ENCODE measurements around the gene ROS1.

Gene ROS1

DNA sequence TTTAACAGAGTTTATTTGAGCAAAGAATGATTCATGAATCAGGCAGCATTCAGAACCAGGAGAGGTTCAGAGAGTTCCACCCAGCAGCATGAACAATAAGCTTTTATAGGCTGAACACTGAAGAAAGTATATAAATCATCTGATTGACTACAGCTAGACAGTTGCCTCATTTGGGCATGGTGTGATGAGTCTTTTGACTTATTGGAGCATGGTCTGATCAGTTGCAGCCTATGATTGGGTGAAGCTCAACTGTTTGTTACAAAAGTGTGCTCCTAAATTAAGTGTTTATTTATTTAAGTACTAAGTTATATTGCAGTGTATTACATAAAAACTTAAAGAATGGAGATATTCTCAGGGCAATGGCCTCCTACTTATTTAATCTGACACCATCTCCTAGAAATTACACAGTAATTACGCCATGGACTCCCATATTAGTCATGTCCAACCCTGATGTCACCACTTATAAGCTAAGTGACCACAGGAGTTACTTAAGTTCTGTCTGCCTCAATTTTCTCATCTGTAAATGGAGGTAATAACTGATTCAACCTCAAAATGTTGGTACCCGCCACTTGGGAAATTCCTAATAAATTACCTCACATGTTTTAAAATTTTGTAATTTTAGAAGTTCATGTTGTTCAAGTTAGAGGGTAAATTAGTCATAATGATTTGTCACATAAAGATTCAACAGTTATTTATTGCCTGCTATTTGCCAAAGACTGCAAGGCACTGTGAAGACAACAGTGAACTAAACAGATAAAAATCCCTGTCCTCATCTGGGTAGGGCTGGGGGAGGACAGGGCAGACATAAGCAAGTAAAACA lies 15.2 kb upstream of the ROS1 start:
- DNase-seq, result no peak

- DNase-seq, result no peak
These were observed 6.5 kb upstream of the ROS1 start for GRCh38 chr6:117432273-117432672.

DNA sequence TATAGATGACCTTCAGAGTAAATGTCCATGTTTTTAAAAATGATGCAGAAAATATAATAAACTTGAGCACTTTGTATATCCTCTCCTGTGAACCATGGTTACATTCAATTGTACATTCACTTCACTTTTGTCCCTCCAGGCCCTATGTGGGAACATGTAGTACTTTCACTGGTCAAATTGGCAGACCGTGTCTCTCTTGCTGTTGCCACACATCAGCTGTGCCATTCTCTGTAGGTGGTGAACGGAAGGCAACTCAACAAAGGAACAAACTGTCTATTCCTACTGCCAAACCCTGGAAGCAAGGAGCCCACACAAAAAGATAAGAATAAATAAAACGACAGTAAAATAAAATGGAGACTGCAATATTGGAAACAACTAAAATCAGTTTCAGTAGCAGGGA lies 2.0 kb downstream of the ROS1 start:
- DNase-seq, result no peak

DNA sequence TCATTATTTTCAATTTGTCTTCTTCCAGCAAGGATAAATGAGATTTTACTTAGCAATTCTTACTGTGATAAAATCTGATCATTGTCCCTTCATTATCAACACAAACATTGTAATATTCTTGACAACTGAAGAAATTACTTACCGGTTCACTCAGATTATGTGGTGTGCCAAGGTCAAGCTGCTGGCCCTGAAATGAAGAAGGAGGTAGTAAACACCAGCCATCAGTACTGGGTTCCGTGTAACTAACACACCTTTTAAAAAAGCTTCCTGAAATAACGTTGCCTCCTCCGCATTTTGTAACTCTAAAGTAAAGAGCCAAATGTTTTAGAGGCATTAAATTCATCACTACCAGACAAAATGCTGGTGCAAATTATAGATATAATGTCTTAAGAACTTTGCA lies 7.4 kb downstream of the ROS1 start:
- no peak for DNase-seq

DNA sequence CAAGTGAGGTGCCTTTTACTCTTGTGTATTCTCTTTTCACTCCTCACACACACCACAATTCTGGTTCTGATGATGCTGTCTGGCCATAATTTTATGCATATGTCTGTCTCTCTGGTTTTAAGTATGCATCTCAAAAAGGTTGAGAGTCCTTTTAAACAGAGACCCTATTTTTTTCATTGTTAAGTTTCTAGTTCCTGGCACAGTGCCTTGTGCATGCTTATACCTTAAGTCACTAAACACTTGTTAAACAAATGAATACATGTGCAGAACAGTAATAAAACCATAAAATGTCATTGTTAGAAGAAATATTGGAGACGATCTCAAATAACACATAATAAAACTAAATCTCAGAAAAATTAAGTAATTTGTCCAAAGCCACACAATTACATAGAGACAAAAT lies 7.9 kb downstream of the ROS1 start:
- no peak for DNase-seq

- no peak for DNase-seq
These were observed 11.0 kb downstream of the ROS1 start for GRCh38 chr6:117414770-117415169.

- DNase-seq, result no peak
These were observed 14.3 kb downstream of the ROS1 start for GRCh38 chr6:117411474-117411873.

DNA sequence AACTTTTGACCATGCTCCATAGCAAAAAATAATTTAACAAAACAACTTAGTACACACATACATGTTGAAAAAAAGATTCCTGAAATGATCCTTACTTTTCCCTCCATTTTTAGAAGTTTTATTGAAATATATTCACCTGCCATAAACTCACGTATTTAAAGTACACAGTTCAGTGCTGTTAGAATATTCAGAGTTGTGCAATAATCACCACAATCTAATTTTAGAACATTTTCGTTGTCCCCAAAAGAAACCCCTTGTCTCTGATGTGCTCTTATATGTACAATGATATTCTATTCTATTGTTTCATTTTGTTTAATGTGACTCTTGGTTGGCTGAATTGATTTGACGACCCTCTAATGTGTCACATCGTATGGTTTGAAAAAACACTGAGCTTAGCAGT lies 15.9 kb downstream of the ROS1 start:
- DNase-seq, result no peak

GRCh38 chr6:117409420-117409819 lies 16.3 kb downstream of the ROS1 start:
- no peak for DNase-seq

- no peak for DNase-seq
These were observed 21.2 kb downstream of the ROS1 start for GRCh38 chr6:117404548-117404947.

DNA sequence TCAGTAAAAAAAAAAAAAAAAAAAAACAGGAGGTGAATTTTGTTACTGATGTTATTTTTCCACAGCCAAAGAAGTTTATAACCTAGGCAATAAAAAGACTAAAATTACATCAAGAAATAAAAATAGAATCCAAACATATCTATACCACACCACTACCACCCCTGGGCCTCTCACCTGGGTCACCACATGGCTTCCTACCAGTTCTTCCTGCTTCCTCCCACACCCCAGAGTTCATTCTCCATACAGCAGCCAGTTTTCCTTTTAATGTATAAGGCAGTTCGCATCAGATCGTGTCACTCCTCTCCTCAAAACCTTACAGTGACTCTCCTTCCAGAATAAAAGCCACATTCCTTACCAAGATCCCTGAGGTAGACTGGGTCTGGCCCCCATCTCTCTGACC lies 23.9 kb downstream of the ROS1 start:
- no peak for DNase-seq

GRCh38 chr6:117399924-117400323 lies 25.8 kb downstream of the ROS1 start:
- DNase-seq, result no peak

DNA sequence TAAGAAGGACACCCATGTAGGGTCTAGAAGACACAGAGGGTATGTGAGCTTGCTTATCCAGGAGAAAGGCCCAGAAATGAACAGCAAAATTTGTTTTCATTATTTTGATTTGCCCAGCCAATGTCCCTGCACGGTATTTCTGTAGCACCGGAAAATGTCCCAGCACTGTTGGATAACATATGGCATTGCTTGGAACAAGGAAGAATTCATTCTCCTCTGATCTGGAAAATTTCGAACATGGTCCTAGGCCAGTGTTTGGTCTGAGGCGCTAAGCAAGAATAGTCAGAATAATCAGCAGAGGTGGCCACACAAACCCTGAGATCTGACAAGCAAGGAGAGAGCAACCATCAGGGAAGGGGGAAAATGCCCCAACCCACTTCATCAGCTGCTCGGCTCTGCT lies 26.6 kb downstream of the ROS1 start:
- DNase-seq, result no peak

GRCh38 chr6:117397536-117398227 lies 28.1 kb downstream of the ROS1 start:
- DNase-seq, result no peak

- no peak for DNase-seq
These were observed 29.5 kb downstream of the ROS1 start for GRCh38 chr6:117396228-117396627.

DNA sequence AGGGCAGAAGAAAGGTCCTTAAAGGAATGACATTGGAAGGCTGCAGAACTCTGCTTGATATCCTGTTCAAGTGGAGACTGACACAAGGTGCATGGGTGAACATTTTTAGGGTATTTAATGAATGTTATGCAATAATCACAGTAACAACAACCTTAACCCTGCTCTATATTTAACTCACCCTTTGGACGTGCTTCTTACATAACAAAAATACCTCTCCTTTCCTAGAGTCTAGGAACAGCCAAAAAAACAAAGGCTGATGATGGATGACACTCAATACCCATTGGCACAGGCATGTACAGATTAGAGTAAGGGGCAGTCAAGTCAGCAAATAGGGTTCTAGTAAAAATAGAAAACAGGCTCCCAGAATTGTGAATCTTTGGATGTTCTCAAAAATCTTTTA lies 30.6 kb downstream of the ROS1 start:
- no peak for DNase-seq

GRCh38 chr6:117393045-117393444 lies 32.7 kb downstream of the ROS1 start:
- no peak for DNase-seq

DNA sequence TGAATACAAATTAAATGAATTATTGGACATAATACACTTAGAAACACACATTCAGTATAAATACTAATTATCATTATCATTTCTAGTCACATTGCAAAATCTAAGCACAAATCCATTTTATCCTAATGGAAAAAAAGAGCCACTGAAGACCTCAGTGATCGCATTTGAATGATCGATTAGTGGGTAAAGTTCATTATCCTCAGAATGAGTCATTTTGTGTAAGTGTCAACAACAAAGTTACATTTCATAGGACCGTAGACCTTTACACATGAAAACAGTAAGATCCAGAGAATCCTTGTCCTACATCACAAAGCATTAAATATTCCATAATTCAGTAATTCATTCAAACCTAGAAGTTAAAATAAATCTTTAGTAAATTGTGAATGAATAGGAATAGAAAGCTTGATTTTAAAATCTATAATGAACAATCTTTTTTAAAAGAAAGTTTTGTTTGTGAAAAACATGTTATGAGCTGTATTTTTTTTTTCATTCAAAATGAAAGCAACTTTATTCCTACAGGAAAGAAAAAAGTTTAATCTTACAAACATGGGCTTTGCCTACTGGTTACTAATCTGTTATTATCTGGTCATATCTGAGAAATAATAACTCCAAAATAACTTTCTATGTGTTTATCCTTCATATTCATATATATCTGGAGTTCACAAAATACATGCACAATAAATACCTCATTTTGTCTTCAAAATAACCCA lies 33.7 kb downstream of the ROS1 start:
- no peak for DNase-seq

- no peak for DNase-seq
These were observed 36.3 kb downstream of the ROS1 start for GRCh38 chr6:117389227-117390057.

DNA sequence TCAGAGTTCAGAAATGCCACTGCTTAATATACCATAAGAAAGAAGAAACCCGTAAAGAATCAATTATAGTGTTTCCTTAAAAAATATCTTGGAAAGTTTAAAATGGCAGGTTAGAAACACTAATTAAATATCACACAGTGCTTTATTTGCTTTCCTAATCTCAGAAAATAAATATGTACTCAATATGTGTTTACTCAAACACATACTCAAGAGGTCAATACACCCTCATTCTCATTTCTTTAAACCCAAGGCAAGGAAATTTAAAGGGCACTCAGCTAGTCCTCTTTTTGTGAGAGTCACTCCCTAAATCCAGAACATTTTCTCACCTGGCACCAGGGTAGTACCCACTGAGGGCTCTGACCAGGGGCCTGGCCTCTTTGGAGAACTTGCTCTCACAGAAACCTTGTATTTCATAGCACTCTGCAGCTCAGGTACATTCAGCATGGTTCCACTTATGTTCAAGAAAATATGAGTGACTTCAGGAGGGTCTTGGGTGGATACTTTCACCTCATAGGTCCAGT lies 38.2 kb downstream of the ROS1 start:
- no peak for DNase-seq

- DNase-seq, result no peak
These were observed 41.1 kb downstream of the ROS1 start for GRCh38 chr6:117384659-117385058.

GRCh38 chr6:117381749-117382148 lies 44.0 kb downstream of the ROS1 start:
- DNase-seq, result no peak

DNA sequence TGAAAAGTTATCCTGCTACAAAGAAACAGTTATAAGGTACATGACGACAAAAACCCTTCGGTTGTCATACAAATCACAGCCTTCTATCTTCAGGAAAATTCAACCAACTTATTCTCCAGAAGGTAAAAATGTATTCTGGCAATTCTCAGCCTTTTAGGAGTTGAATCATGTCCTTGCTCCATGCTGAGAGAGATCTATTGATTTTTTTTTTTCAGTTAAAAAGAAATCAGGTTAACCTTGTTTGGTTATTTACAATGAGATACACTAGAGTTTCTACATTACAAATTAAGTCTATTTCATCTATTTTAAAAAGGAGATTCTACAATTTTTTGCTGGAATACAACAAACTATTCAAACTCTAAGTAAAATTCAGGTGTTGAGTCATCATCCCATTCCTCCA lies 45.4 kb downstream of the ROS1 start:
- DNase-seq, result no peak
